Measurements from ENCODE around the gene AP3S1. TPM values are rescaled to one million over a fixed set of nuclear protein-coding genes. Genes with fewer than 3 reads are reported as not detected.

Gene AP3S1
- total RNA-seq, 1 donor from 2014 or later, result 67.5 TPM

DNA sequence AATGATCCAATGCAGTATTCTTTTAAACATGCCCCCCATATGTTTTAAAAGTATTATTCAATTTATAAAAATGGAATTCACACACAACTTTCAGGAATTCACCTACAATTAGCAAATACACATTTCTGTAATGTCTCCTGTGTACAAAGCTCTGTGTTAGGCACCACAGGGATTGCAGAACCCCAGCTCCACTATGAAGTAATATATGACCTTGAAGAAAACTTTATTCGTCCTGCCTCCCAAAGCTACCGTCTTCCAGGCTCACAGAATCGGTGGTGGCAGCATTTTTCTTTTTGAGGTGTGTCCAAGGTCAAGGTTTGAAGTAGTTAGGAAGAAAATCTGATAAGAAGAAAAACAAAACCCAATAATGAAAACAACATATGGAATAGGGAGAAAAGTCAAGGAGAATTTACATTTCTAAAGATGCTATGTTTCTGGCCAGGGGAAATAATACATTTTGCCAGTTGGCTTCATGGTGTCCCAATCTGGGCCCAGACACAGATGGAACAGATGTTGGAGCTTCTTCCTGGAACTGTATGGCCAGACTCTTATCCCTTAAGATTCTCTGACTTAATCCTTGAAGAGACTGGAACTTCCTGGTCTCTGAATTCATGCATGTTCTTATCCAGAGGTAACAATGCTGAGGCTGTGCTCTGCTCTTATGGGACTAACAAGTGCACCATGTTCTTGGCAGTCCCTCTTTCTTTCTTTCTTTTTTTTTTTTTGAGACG, 98.5 kb downstream of the AP3S1 start:
- DNase-seq (ENCODE audit: low read depth), result no peak

DNA sequence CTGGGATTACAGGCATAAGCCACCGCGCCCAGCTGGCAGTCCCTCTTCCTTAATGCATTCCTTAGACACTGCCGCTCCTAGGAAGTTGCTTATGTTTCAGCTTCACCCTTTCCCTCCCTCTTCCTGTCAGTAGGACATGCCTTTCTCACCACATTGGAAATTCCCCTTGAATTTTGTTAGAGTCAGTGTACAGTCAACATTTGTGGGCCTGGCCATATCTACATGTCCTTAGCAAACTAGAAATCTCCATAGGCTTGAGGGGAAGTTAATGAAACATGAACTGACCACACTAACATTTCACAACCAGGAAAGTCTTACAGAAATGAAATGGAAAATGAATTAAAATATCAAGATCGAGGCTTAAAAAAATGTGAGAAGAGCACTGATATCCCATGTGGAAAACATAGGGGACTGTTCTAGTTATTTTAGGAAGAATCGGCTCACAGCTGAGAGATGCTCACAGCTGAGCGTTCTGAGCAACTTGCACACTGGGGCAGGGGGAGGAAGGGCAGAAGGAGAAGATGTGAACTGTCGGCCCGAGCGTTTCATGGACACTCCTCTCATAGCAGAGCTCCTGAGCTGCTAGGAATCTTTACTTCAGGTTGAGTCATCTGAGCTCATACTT, 99.4 kb downstream of the AP3S1 start:
- peak; percentile 89 for DNase-seq (ENCODE audit: low read depth)

DNA sequence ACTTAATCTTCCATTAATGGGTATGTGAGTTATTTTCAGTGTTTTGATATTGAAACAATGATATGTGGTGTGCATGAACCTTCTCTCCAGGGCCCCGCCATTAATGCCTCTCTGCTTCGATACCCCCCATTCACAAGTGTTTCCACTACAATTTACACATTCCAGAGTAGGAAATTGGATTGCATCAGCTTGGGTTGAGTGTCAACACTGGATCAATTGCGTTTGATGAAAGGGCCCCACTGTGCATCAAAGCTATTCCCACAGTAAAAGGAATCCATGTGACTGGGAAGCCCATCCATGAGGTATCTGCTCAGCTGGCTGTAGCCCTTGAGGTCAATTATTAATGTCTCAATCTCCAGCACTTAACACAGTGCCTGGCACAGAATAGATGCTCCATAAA, 102.8 kb downstream of the AP3S1 start:
- no peak for DNase-seq (ENCODE audit: low read depth)

DNA sequence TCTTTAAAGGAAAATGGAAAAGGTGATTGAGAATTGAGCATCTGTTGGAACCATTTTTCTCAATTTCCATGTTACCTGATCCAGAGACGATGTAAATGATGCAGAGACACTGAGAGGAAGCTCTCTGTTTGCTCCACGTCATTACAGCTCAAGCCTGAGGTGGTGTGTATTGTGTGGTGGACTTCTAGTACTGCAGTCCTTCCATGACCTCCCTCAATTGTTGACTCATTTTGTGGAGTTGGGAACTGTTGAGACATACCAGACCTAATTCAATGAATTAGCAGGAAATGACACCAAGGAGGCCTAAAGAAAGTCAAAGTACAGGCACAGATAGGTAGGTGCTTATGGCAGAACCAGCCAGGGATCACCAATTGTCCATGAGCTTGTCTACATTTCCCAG, 104.9 kb downstream of the AP3S1 start:
- DNase-seq (ENCODE audit: low read depth), result peak; percentile 55

DNA sequence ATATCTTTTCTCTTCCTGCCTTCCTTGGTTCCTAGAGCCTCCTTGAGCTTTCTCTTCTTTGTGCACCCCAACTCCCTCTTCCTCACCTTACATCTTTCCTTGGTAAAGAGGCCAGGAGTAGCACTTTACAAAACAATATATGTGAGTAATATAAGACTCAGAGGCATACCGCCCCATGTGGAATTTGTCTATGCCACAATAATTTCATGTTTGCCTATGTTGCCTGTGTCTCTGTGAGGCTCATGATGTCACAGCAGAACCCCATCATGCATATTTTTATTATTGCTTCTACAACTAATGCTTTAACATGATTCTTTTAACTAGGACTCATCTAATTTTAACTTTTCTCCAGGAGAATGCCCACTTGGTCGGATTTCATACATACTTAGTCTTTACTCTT, 105.5 kb downstream of the AP3S1 start:
- no peak for DNase-seq (ENCODE audit: low read depth)

DNA sequence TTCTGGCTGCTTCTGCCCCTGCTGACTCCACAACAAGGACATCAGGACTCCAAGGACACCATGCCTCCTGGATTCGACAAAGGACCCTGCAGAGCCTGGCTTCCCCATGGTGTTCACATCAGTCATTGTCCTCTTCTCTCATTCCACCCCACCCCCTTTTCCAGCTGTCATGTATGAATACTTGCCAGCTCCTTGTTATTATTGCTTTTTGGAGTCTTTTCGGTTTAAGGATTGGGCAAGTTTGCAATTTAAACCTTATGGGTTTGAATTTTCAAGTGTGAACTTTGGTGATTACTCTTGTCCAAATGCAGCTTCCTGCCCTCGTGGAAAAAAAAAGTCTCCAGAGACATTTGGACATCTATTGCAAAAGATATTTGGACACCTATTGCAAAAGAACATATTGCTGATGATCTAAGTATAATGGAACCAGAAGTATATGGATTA, 106.4 kb downstream of the AP3S1 start:
- DNase-seq (ENCODE audit: low read depth), result no peak

DNA sequence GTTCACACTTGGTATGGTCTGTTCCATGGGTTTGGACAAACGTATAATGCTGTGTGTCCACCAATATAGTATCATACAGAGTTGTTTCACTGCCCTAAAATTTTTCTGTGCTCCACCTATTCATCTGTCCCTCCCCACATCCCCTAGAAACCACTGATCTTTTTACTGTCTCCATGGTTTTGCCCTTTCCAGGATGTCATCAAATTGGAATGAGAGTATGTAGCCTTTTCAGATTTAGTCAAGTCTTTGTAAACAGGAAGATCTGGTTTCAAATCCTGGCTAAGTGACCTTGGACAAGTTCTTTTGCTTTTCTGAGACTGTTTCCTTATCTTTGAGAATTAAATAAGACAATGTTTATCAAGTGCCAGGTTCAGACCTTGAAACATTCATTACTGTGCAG, 107.4 kb downstream of the AP3S1 start:
- no peak for DNase-seq (ENCODE audit: low read depth)

DNA sequence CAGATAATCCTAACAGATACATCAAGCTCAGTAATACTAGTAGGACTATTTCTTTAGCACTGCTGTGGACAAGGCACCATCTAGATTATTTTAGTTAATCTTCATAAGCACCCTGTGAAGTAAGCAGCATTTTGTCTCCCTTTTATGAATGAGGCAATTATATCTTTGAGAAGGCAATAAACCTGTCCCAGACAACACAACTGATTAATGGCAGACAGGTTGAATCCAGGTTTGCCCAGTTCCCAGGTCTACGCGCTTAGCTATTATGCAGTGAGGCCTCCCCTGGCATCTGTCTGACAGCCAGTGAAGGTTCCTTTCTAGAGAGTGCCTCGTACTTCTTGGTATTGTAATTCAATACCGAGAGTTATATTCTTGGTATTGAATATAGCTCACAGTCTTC, 110.9 kb downstream of the AP3S1 start:
- DNase-seq (ENCODE audit: low read depth), result no peak

DNA sequence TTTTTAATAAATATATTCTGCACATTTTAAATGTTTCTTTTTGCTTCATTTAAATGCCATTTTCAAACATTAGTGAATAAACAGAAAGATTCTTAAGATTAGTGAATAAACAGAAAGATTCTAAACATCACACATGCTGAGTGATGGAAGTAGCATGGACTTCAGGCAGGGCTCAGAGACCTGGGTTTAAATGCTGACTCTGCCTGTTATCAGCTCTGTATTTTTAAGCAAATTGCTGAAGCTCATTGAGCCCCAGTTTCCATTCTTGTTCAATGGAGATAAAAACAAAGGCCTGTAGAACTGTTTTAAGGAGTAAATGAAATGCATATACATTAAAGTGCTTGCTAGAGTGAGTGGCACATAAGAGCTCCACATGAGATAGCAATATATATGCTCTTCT, 112.4 kb downstream of the AP3S1 start:
- DNase-seq (ENCODE audit: low read depth), result no peak

DNA sequence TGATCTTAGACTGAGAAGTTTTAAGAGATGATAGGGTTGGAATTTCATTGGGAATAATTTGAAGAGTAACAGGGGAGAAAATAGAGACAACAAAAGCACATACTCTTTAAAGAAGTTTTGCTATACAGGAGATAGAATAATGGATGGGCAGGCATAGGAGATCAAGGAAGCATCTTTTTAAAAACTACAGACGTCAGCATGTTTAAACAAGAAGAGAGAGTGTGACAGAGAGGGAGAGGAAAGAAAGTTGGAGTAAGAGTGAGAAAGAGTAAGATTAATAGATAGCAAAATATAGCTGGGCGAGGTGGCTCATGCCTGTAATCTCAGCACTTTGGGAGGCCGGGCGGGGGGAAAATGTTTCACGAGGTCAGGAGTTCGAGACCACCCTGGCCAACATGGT, 115.2 kb downstream of the AP3S1 start:
- no peak for DNase-seq (ENCODE audit: low read depth)

DNA sequence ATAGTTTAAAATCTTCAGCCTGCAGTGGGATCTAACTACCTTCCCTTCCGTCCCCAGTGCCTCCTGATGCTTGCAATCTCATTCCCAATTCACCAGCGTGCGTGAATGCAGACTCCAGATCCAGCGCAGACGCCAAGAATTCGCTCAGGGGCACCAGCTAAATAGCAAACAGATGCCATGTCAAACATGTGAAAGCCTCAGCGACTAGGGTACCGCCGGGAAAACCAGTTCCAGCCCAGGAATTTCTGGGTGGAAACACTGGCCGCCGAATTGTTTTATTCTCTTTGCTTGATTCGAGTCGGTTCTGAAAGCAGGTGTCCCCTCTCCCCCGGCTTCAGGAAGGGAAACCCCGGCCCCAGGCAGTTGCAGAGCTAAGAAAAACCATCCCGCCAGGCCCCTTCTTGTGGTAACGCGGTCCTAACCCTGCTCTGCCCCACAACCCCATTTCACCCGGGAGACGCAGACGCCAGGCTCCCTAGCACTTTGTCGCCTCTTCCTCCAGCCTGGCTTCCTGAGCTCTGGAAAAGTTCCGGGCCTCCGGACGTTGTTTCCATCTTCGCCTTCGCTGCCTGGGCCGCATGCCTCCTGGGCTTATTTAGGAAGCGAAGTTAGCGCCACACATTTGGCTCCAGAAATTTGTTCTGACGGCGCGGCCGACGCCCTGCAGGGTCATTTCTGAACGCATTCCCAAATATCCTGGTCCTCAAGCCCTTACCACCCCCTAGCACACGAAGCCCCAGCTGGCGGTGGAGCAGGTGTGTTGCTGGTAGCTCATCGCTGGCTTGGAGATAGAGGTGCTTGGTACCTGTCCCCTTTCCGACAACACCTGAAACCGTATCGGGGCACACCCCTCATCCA, 119.9 kb downstream of the AP3S1 start:
- peak; percentile 38 for DNase-seq (ENCODE audit: low read depth)

DNA sequence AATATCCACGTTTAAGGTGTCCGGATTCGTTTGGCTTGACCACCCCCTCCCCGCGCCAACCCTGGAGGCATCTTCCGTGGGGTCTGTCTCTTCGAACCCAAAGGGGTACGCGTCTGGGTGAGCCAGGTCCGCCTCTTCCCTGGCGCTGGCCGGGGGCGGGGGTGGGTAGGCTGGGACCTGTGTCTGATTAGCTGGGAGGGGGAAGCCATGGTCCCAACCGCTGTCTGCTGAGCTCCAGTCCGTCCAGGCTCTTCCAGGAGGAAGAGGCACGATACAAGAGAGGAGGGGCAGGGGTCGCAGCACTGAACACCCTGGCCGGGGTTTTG, 120.5 kb downstream of the AP3S1 start, which contains the start of gene LVRN:
Gene LVRN (plus strand): TSS at position 237 of the 326 bp plus-strand sequence. CDS start 143 bp downstream, outside the sequence.
- DNase-seq (ENCODE audit: low read depth), result no peak

DNA sequence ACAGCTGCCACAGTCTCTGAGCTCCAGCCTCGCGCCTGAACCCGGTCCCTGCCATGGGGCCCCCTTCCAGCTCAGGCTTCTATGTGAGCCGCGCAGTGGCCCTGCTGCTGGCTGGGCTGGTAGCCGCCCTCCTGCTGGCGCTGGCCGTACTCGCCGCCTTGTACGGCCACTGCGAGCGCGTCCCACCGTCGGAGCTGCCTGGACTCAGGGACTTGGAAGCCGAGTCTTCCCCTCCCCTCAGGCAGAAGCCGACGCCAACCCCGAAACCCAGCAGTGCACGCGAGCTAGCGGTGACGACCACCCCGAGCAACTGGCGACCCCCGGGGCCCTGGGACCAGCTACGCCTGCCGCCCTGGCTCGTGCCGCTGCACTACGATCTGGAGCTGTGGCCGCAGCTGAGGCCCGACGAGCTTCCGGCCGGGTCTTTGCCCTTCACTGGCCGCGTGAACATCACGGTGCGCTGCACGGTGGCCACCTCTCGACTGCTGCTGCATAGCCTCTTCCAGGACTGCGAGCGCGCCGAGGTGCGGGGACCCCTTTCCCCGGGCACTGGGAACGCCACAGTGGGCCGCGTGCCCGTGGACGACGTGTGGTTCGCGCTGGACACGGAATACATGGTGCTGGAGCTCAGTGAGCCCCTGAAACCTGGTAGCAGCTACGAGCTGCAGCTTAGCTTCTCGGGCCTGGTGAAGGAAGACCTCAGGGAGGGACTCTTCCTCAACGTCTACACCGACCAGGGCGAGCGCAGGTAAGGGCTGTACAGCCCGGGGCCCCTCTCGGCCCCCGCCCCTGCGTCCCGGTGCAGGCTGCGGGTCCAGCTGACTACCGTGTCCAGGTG, 121.0 kb downstream of the AP3S1 start:
- no peak for DNase-seq (ENCODE audit: low read depth)

DNA sequence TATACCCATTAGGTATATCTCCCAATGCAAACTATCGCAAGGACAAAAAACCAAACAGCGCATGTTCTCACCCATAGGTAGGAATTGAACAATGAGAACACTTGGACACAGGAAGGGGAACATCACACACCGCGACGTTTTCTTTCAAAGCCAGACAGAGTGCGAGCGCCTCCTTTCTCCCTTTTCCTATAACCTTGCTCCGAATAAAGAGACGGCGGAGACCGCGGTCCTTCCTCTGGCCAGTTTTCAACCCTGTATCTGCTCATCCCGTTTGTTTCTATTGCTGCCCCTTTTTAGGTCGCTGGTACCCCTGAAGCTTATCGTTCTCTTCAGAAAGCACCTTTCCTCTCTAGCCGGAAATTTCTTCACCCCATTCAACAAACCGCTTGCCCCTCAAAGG, 121.8 kb downstream of the AP3S1 start:
- no peak for DNase-seq (ENCODE audit: low read depth)

Other genes with a start within 250 kb of the AP3S1 start
- gene TICAM2, start 239.5 kb upstream of the AP3S1 start, total RNA-seq, result 3.1 and 6.9 TPM in 2 replicates
- 157 and 214 TPM in 2 replicates for gene TMED7, start 215.9 kb upstream of the AP3S1 start, total RNA-seq
- 0.17 and 0.55 TPM in 2 replicates for gene CDO1, start 25.3 kb upstream of the AP3S1 start, total RNA-seq
- gene ATG12, start 370 bp upstream of the AP3S1 start, total RNA-seq, result 41.9 and 42.2 TPM in 2 replicates
- 0.30 TPM in 1 of 2 replicates, not detected in the other for gene LVRN, start 120.5 kb downstream of the AP3S1 start, total RNA-seq
- 0.20 TPM in 1 of 2 replicates, not detected in the other for gene ARL14EPL, start 190.5 kb downstream of the AP3S1 start, total RNA-seq
- 42.1 and 72.8 TPM in 2 replicates for gene COMMD10, start 243.1 kb downstream of the AP3S1 start, total RNA-seq

Measured in renal cortical epithelial cell (primary cell).